ENCODE data around the gene DCUN1D5. TPM values are rescaled to one million over a fixed set of nuclear protein-coding genes. Genes with fewer than 3 reads are reported as not detected.
"Not testable (repeated sequence)": the region's sequence is repeated elsewhere in the genome, so short reads cannot be mapped to it uniquely, and the experiment has no call there.

Gene DCUN1D5
- total RNA-seq, 1 donor from 2014 or later = 83.5 TPM

GRCh38 chr11:103042161-103042560 is 49.8 kb downstream of the DCUN1D5 start:
- Histone ChIP-seq H3K4me3 (ENCODE audit: low read depth, low read length) (no peak overlapping the region), H3K36me3 (ENCODE audit: control insufficient read depth, insufficient read depth, low read length) (no peaks in the 10 kb centered on the region), H3K27me3 (ENCODE audit: control insufficient read depth, insufficient read depth, low read length) (no peaks in the 10 kb centered on the region)
- no peak for DNase-seq (ENCODE audit: low read depth)
- no peak for TF ChIP-seq CTCF (IDR thresholded peaks at IDR 0.05; ENCODE audit: insufficient read depth, low read length, poor library complexity, severe bottlenecking)

DNA sequence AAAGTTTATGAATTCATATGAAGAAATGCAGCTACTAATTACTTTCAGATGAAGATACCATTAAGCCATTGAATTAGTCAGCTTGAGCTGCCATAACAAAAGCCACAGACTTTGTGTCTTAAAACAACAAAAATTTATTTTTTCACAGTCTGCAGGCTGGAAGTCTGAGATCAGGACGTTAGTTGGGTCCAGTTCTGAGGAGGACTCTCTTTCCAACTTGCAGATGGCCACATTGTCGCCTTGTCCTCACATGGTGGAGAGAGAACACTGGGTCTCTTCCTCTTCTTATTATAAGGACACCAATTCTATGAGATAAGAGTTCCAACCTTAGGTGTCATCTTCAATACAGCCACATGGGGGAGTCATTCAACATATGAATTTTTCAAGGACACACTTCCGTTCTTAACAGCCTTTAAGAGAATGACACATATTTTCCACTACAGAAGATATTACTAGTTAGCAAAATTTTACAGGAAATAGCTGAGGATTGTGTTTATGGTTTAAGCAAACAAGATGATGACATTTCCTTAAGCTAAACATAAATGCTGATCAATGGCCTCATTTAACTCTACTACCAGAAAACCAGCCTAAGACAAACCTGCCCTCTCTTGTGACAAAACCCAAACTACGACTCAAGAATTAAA is 56.0 kb downstream of the DCUN1D5 start:
- Histone ChIP-seq H3K36me3 (ENCODE audit: control insufficient read depth, insufficient read depth, low read length) (no peaks in the 10 kb centered on the region), H3K27me3 (ENCODE audit: control insufficient read depth, insufficient read depth, low read length) (no peaks in the 10 kb centered on the region), H3K4me3 (ENCODE audit: low read depth, low read length) (no peak overlapping the region)
- DNase-seq (ENCODE audit: low read depth) = peak; percentile 47
- peak; percentile 57 for TF ChIP-seq CTCF (IDR thresholded peaks at IDR 0.05; ENCODE audit: insufficient read depth, low read length, poor library complexity, severe bottlenecking)

DNA sequence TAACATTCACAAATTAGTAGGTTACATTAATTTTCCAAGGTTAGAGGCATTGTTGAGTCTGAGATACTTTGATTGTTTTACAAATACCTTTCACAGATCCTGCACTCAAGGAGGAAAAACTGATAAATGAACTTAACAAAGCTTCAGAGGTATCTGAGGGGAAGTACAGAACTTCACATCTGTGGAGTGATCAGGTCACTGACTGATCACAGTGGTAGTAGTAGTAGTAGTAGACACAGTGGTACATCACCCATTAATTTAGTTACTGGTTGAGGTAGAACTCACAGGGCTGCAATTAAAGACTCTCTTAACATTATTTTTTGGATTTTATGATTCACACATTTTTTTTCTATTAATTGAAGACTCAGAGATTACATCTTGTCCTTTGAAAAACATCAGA is 56.7 kb downstream of the DCUN1D5 start:
- no peak for DNase-seq (ENCODE audit: low read depth)
- H3K36me3 ChIP-seq (ENCODE audit: control insufficient read depth, insufficient read depth, low read length) = no peaks in the 10 kb centered on the region
- no peak overlapping the region for H3K4me3 ChIP-seq (ENCODE audit: low read depth, low read length)
- H3K27me3 ChIP-seq (ENCODE audit: control insufficient read depth, insufficient read depth, low read length) = no peaks in the 10 kb centered on the region
- no peak for TF ChIP-seq CTCF (IDR thresholded peaks at IDR 0.05; ENCODE audit: insufficient read depth, low read length, poor library complexity, severe bottlenecking)

- no peak for DNase-seq (ENCODE audit: low read depth)
Observed at GRCh38 chr11:103031834-103032233, 60.1 kb downstream of the DCUN1D5 start.

GRCh38 chr11:103029401-103029800 is 62.6 kb downstream of the DCUN1D5 start:
- Histone ChIP-seq H3K36me3 (ENCODE audit: control insufficient read depth, insufficient read depth, low read length) (no peaks in the 10 kb centered on the region), H3K27me3 (ENCODE audit: control insufficient read depth, insufficient read depth, low read length) (no peaks in the 10 kb centered on the region), H3K4me3 (ENCODE audit: low read depth, low read length) (no peak overlapping the region)
- no peak for TF ChIP-seq CTCF (IDR thresholded peaks at IDR 0.05; ENCODE audit: insufficient read depth, low read length, poor library complexity, severe bottlenecking)
- no peak for DNase-seq (ENCODE audit: low read depth)

More at GRCh38 chr11:103031834-103032233, 60.1 kb downstream of the DCUN1D5 start:
- H3K36me3 ChIP-seq (ENCODE audit: control insufficient read depth, insufficient read depth, low read length) = no peaks in the 10 kb centered on the region
- H3K4me3 ChIP-seq (ENCODE audit: low read depth, low read length) = no peak overlapping the region
- TF ChIP-seq CTCF (IDR thresholded peaks at IDR 0.05; ENCODE audit: insufficient read depth, low read length, poor library complexity, severe bottlenecking) = no peak
- H3K27me3 ChIP-seq (ENCODE audit: control insufficient read depth, insufficient read depth, low read length) = no peaks in the 10 kb centered on the region

DNA sequence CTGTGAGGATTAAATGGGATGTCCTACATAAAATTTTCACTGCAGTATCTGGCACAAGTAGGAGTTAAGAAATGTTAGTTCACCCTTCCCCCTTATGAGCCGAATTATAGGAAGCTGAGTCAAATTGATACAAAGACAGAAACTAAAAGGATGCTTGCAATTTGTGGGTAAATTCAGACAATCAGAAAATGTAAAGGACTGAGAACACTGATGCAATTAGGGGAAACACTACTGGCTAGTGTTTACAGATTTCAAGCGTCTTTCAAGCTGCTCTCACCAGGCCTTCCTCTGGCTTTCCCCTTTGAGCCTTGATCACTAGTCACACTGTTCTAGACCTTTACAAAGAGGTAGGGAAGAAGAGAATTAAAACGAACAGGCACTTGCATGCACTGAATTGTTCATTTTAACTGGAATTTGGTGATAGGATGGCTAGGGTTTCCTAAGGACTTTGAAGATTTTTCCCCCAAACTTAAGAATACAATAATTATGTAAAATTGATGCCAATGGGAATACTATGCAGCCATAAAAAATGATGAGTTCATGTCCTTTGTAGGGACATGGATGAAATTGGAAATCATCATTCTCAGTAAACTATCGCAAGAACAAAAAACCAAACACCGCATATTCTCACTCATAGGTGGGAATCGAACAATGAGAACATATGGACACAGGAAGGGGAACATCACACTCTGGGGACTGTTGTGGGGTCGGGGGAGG is 63.5 kb downstream of the DCUN1D5 start:
- not testable (repeated sequence) for DNase-seq (ENCODE audit: low read depth); H3K4me3 ChIP-seq (ENCODE audit: low read depth, low read length); H3K36me3 ChIP-seq (ENCODE audit: control insufficient read depth, insufficient read depth, low read length); H3K27me3 ChIP-seq (ENCODE audit: control insufficient read depth, insufficient read depth, low read length)

Data from kidney epithelial cell (primary cell).